Measurements from ENCODE around the gene ADM.

Gene ADM

GRCh38 chr11:10351765-10352641, 47.1 kb downstream of the ADM start:
- H3K36me3 ChIP-seq (ENCODE audit: control insufficient read depth, insufficient read depth, low read length): no peaks in the 10 kb centered on the region
- TF ChIP-seq, protein P1, sequence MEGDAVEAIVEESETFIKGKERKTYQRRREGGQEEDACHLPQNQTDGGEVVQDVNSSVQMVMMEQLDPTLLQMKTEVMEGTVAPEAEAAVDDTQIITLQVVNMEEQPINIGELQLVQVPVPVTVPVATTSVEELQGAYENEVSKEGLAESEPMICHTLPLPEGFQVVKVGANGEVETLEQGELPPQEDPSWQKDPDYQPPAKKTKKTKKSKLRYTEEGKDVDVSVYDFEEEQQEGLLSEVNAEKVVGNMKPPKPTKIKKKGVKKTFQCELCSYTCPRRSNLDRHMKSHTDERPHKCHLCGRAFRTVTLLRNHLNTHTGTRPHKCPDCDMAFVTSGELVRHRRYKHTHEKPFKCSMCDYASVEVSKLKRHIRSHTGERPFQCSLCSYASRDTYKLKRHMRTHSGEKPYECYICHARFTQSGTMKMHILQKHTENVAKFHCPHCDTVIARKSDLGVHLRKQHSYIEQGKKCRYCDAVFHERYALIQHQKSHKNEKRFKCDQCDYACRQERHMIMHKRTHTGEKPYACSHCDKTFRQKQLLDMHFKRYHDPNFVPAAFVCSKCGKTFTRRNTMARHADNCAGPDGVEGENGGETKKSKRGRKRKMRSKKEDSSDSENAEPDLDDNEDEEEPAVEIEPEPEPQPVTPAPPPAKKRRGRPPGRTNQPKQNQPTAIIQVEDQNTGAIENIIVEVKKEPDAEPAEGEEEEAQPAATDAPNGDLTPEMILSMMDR (IDR thresholded peaks at IDR 0.05; ENCODE audit: insufficient read depth, low read length, poor library complexity, severe bottlenecking): no peak
- H3K4me3 ChIP-seq (replicated peaks; ENCODE audit: low read depth, low read length): no peak overlapping the region
- DNase-seq (ENCODE audit: extremely low read depth, insufficient read length): no peak
- no peaks in the 10 kb centered on the region for H3K27me3 ChIP-seq (replicated peaks; ENCODE audit: control insufficient read depth, insufficient read depth, low read length)

GRCh38 chr11:10352921-10353550, 48.2 kb downstream of the ADM start:
- no peak for DNase-seq (ENCODE audit: extremely low read depth, insufficient read length)

DNA sequence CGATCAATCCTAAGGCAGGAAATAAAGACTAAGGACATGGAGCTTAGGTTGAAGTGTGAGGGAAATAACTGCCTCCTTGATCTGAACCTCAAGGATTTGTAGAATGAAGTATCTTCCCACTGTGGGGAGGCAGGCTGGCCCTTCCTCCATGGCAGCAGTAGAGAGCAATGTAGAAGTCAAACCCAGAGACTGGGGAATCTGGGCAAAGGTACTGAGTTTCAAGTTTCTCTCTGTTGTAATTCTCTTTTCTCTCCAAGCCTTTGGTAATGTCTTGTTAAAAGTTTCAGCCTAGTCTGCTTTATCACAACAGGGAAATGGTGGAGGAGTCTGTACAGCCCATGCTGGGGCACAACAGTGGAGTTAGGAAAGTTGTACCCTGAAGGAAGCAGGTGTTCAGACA, 49.5 kb downstream of the ADM start:
- DNase-seq (ENCODE audit: extremely low read depth, insufficient read length): no peak
- TF ChIP-seq, protein P1 (IDR thresholded peaks at IDR 0.05; ENCODE audit: insufficient read depth, low read length, poor library complexity, severe bottlenecking): no peak
- H3K4me3 ChIP-seq (replicated peaks; ENCODE audit: low read depth, low read length): no peak overlapping the region
- H3K27me3 ChIP-seq (replicated peaks; ENCODE audit: control insufficient read depth, insufficient read depth, low read length): no peaks in the 10 kb centered on the region; the same call in 1 of the 2 replicates
- no peaks in the 10 kb centered on the region for H3K36me3 ChIP-seq (ENCODE audit: control insufficient read depth, insufficient read depth, low read length)

More at GRCh38 chr11:10352921-10353550, 48.2 kb downstream of the ADM start:
- Histone ChIP-seq H3K4me3 (replicated peaks; ENCODE audit: low read depth, low read length) (no peak overlapping the region), H3K27me3 (replicated peaks; ENCODE audit: control insufficient read depth, insufficient read depth, low read length) (no peaks in the 10 kb centered on the region), H3K36me3 (ENCODE audit: control insufficient read depth, insufficient read depth, low read length) (no peaks in the 10 kb centered on the region)
- TF ChIP-seq, protein P1 (IDR thresholded peaks at IDR 0.05; ENCODE audit: insufficient read depth, low read length, poor library complexity, severe bottlenecking): no peak

GRCh38 chr11:10355257-10355661, 50.4 kb downstream of the ADM start:
- DNase-seq (ENCODE audit: extremely low read depth, insufficient read length): no peak
- Histone ChIP-seq H3K27me3 (replicated peaks; ENCODE audit: control insufficient read depth, insufficient read depth, low read length) (no peaks in the 10 kb centered on the region; the same call in 1 of the 2 replicates), H3K4me3 (replicated peaks; ENCODE audit: low read depth, low read length) (no peak overlapping the region), H3K36me3 (ENCODE audit: control insufficient read depth, insufficient read depth, low read length) (no peaks in the 10 kb centered on the region)
- TF ChIP-seq, protein P1 (IDR thresholded peaks at IDR 0.05; ENCODE audit: insufficient read depth, low read length, poor library complexity, severe bottlenecking): no peak

GRCh38 chr11:10356161-10356560, 51.3 kb downstream of the ADM start:
- no peaks in the 10 kb centered on the region for H3K36me3 ChIP-seq (ENCODE audit: control insufficient read depth, insufficient read depth, low read length)
- H3K27me3 ChIP-seq (replicated peaks; ENCODE audit: control insufficient read depth, insufficient read depth, low read length): no peaks in the 10 kb centered on the region; the same call in 1 of the 2 replicates
- DNase-seq (ENCODE audit: extremely low read depth, insufficient read length): no peak
- no peak overlapping the region for H3K4me3 ChIP-seq (replicated peaks; ENCODE audit: low read depth, low read length)
- TF ChIP-seq, protein P1 (IDR thresholded peaks at IDR 0.05; ENCODE audit: insufficient read depth, low read length, poor library complexity, severe bottlenecking): no peak
